HepG2 (cell line): ENCODE results near the gene TANGO2. TPM values are rescaled to one million over a fixed set of nuclear protein-coding genes. Genes with fewer than 3 reads are reported as not detected.

Experiments used
- AGO1 ChIP-seq: fragments of 200-400 bp; formaldehyde crosslinking; IDR thresholded peaks from 2 replicates; pipeline ENCODE4 v1.6.1; 2017; ENCODE audit warnings: mild to moderate bottlenecking, low read depth, low read length, moderate library complexity; ENCODE audit not compliant: poor library complexity, severe bottlenecking
- DNMT1 ChIP-seq: sonication (generic); formaldehyde crosslinking; IDR thresholded peaks from 2 replicates; pipeline ENCODE4 v1.5.1; 2020; ENCODE audit warnings: mild to moderate bottlenecking, missing genetic modification reagents
- FOXK1 ChIP-seq: sonication (generic); formaldehyde crosslinking; IDR thresholded peaks from 2 replicates; pipeline ENCODE4 v1.4.0; 2020; ENCODE audit warnings: low read depth, missing genetic modification reagents, borderline replicate concordance
- KDM3A ChIP-seq: IDR thresholded peaks from 2 replicates; pipeline ENCODE4 v1.6.1; 2018; ENCODE audit warnings: low read depth, missing compliant biosample characterization
- NFYB ChIP-seq: sonication (generic); formaldehyde crosslinking; IDR thresholded peaks from 2 replicates; pipeline ENCODE4 v1.4.0; 2020; ENCODE audit warnings: missing genetic modification reagents
- RXRB ChIP-seq: IDR thresholded peaks from 2 replicates; pipeline ENCODE4 v1.6.1; 2016; ENCODE audit warnings: borderline replicate concordance, missing genetic modification reagents, missing compliant biosample characterization
- SALL1 ChIP-seq: sonication (generic); formaldehyde crosslinking; IDR thresholded peaks from 2 replicates; pipeline ENCODE4 v1.8.0; 2022; ENCODE audit warnings: mild to moderate bottlenecking, missing genetic modification reagents
- ZFP36L1 ChIP-seq: sonication (generic); formaldehyde crosslinking; IDR thresholded peaks from 2 replicates; pipeline ENCODE4 v1.8.0; 2022; ENCODE audit warnings: mild to moderate bottlenecking, missing genetic modification reagents, moderate library complexity
- ZNF124 ChIP-seq: sonication (generic); formaldehyde crosslinking; IDR thresholded peaks from 2 replicates; pipeline ENCODE4 v1.4.0; 2020; ENCODE audit warnings: missing genetic modification reagents
- ZNF550 ChIP-seq: sonication (generic); formaldehyde crosslinking; IDR thresholded peaks from 2 replicates; pipeline ENCODE4 v1.4.0; 2020; ENCODE audit warnings: mild to moderate bottlenecking, missing genetic modification reagents, borderline replicate concordance
- ZNF75D ChIP-seq: sonication (generic); formaldehyde crosslinking; IDR thresholded peaks from 2 replicates; pipeline ENCODE4 v1.8.1; 2023; ENCODE audit warnings: missing genetic modification reagents, mild to moderate bottlenecking, borderline replicate concordance
- ZNF772 ChIP-seq: sonication (generic); formaldehyde crosslinking; IDR thresholded peaks from 2 replicates; pipeline ENCODE4 v1.5.0; 2020; ENCODE audit warnings: mild to moderate bottlenecking, missing genetic modification reagents
- ZNF878 ChIP-seq: sonication (generic); formaldehyde crosslinking; IDR thresholded peaks from 2 replicates; pipeline ENCODE4 v1.8.1; 2023; ENCODE audit warnings: mild to moderate bottlenecking, missing genetic modification reagents, moderate library complexity
- ZSCAN30 ChIP-seq: sonication (generic); formaldehyde crosslinking; IDR thresholded peaks from 2 replicates; pipeline ENCODE4 v1.5.0; 2020; ENCODE audit warnings: mild to moderate bottlenecking, missing genetic modification reagents
- polyA plus RNA-seq, 8 experiments: library from polyadenylated mRNA; depleted of rRNA in 3 of 8; stranded (reverse) in 7 of 8; unstranded in 1 of 8; fragments of >200 nt; fragmentation: Illumina TruSeq in 4 of 8; extraction: Trizol in 4 of 8; gene quantifications; 2 replicates each; pipeline versions ENCODE4 v1.2.1 to v1.2.3, GENCODE V29; 2011 to 2016; ENCODE audit warnings: low read depth in 4 of 8, missing spikeins in 1 of 8, mixed read lengths in 1 of 8; ENCODE audit not compliant: insufficient read depth in 1 of 8
- total RNA-seq, 5 experiments: library from RNA; depleted of rRNA; stranded (reverse); fragments of >200 nt; fragmentation: Illumina TruSeq; extraction: Trizol; gene quantifications; 2 replicates each; pipeline ENCODE4 v1.2.3, GENCODE V29; 2016; ENCODE audit warnings: low read depth in 1 of 5
- TF ChIP-seq, protein P1 (sequence below): sonication (generic); formaldehyde crosslinking; IDR thresholded peaks from 2 replicates; pipeline ENCODE4 v1.4.0; 2020; ENCODE audit warnings: missing genetic modification reagents
- TF ChIP-seq, protein P2 (sequence below): sonication (generic); formaldehyde crosslinking; IDR thresholded peaks from 2 replicates; pipeline ENCODE4 v1.8.0; 2022; ENCODE audit warnings: mild to moderate bottlenecking, missing genetic modification reagents, moderate library complexity
- TF ChIP-seq, protein P3 (sequence below): sonication (generic); formaldehyde crosslinking; IDR thresholded peaks from 2 replicates; pipeline ENCODE4 v1.8.0; 2022; ENCODE audit warnings: mild to moderate bottlenecking, missing genetic modification reagents
- TF ChIP-seq, protein P4 (sequence below): sonication (generic); formaldehyde crosslinking; IDR thresholded peaks from 2 replicates; pipeline ENCODE4 v1.5.1; 2020; ENCODE audit warnings: mild to moderate bottlenecking, moderate library complexity, missing genetic modification reagents
- TF ChIP-seq, protein P5 (sequence below): sonication (generic); formaldehyde crosslinking; IDR thresholded peaks from 2 replicates; pipeline ENCODE4 v1.4.0; 2020; ENCODE audit warnings: missing genetic modification reagents; ENCODE audit errors: not compliant biosample characterization

TANGO2 gene
- total and polyA plus RNA-seq, 2 of the 13 experiments (the other 11 are each of a cell fraction or from before 2014, with no cell fraction given): 12.9 to 14.8 TPM

DNA sequence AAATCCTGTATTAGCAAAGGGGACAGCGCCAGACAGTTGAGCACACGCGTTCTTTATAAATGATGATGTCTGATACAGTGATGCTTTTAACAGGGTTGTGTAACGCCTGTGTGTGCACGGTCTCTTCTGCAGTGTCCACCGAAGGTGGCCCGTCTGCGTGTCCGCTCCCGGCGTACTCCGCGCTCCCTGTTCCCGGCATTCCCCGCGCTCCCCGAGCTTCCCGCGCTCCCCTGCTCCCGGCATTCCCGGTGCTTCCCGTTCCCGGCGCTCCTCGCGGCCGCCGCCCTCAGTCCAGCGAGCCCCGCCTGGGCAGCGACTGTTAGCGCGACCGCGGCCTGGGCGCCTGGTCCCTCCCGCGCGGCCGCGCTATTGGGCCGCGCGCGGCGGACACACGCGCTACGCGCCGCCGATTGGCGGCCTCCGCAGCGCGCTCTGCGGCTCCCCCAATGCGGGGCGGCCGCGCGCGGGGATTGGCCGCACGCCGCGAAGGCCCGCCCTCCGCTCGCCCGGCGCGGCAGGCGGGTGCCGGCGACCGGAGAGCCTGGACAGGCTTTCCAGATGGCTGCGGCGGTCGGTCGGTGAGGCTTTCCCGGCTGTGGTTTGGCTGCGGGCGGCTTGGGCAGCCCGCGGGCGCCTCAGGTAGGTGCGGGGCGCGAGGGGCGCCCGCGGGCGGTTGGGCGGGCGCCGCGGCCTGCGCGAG lies 59.0 kb downstream of the TANGO2 start, which contains the start of gene DGCR8 (continued):
- TF ChIP-seq, protein P1, sequence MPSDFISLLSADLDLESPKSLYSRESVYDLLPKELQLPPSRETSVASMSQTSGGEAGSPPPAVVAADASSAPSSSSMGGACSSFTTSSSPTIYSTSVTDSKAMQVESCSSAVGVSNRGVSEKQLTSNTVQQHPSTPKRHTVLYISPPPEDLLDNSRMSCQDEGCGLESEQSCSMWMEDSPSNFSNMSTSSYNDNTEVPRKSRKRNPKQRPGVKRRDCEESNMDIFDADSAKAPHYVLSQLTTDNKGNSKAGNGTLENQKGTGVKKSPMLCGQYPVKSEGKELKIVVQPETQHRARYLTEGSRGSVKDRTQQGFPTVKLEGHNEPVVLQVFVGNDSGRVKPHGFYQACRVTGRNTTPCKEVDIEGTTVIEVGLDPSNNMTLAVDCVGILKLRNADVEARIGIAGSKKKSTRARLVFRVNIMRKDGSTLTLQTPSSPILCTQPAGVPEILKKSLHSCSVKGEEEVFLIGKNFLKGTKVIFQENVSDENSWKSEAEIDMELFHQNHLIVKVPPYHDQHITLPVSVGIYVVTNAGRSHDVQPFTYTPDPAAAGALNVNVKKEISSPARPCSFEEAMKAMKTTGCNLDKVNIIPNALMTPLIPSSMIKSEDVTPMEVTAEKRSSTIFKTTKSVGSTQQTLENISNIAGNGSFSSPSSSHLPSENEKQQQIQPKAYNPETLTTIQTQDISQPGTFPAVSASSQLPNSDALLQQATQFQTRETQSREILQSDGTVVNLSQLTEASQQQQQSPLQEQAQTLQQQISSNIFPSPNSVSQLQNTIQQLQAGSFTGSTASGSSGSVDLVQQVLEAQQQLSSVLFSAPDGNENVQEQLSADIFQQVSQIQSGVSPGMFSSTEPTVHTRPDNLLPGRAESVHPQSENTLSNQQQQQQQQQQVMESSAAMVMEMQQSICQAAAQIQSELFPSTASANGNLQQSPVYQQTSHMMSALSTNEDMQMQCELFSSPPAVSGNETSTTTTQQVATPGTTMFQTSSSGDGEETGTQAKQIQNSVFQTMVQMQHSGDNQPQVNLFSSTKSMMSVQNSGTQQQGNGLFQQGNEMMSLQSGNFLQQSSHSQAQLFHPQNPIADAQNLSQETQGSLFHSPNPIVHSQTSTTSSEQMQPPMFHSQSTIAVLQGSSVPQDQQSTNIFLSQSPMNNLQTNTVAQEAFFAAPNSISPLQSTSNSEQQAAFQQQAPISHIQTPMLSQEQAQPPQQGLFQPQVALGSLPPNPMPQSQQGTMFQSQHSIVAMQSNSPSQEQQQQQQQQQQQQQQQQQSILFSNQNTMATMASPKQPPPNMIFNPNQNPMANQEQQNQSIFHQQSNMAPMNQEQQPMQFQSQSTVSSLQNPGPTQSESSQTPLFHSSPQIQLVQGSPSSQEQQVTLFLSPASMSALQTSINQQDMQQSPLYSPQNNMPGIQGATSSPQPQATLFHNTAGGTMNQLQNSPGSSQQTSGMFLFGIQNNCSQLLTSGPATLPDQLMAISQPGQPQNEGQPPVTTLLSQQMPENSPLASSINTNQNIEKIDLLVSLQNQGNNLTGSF: peak; percentile 73; the same call in 1 of the 2 replicates
- TF ChIP-seq ZNF75D (CRISPR knock-in tag) (no peak), DNMT1 (CRISPR knock-in tag) (peak; percentile 80; the same call in 1 of the 2 replicates), KDM3A (CRISPR knock-in tag) (peak; percentile 85; the same call in 1 of the 2 replicates), ZNF878 (no peak), NFYB (CRISPR knock-in tag) (peak; percentile 77), RXRB (CRISPR knock-in tag) (peak; percentile 48), SALL1 (CRISPR knock-in tag) (peak; percentile 90), ZSCAN30 (CRISPR knock-in tag) (no peak), ZNF550 (CRISPR knock-in tag) (no peak), AGO1 (no peak), FOXK1 (CRISPR knock-in tag) (peak; percentile 79; the same call in 1 of the 2 replicates), ZNF772 (CRISPR knock-in tag) (peak; percentile 80), ZNF124 (peak; percentile 91), ZFP36L1 (CRISPR knock-in tag) (peak; percentile 92)
- TF ChIP-seq, protein P2, sequence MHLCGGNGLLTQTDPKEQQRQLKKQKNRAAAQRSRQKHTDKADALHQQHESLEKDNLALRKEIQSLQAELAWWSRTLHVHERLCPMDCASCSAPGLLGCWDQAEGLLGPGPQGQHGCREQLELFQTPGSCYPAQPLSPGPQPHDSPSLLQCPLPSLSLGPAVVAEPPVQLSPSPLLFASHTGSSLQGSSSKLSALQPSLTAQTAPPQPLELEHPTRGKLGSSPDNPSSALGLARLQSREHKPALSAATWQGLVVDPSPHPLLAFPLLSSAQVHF: peak; percentile 90
- TF ChIP-seq, protein P3, sequence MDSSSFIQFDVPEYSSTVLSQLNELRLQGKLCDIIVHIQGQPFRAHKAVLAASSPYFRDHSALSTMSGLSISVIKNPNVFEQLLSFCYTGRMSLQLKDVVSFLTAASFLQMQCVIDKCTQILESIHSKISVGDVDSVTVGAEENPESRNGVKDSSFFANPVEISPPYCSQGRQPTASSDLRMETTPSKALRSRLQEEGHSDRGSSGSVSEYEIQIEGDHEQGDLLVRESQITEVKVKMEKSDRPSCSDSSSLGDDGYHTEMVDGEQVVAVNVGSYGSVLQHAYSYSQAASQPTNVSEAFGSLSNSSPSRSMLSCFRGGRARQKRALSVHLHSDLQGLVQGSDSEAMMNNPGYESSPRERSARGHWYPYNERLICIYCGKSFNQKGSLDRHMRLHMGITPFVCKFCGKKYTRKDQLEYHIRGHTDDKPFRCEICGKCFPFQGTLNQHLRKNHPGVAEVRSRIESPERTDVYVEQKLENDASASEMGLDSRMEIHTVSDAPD (CRISPR knock-in tag): 0 out of 2 replicates have a peak, but pooled peaks have one; percentile 51
- TF ChIP-seq, protein P4, sequence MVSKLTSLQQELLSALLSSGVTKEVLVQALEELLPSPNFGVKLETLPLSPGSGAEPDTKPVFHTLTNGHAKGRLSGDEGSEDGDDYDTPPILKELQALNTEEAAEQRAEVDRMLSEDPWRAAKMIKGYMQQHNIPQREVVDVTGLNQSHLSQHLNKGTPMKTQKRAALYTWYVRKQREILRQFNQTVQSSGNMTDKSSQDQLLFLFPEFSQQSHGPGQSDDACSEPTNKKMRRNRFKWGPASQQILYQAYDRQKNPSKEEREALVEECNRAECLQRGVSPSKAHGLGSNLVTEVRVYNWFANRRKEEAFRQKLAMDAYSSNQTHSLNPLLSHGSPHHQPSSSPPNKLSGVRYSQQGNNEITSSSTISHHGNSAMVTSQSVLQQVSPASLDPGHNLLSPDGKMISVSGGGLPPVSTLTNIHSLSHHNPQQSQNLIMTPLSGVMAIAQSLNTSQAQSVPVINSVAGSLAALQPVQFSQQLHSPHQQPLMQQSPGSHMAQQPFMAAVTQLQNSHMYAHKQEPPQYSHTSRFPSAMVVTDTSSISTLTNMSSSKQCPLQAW: peak; percentile 59
- TF ChIP-seq, protein P5, sequence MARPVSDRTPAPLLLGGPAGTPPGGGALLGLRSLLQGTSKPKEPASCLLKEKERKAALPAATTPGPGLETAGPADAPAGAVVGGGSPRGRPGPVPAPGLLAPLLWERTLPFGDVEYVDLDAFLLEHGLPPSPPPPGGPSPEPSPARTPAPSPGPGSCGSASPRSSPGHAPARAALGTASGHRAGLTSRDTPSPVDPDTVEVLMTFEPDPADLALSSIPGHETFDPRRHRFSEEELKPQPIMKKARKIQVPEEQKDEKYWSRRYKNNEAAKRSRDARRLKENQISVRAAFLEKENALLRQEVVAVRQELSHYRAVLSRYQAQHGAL: no peak
